HG03575 (cell line): ENCODE measurements around the gene TNNI2.
"Not testable (repeated sequence)": the region's sequence is repeated elsewhere in the genome, so short reads cannot be mapped to it uniquely, and the experiment has no call there.

ENCODE experiments used
- ATAC-seq: cut with Tn5 transposase; IDR thresholded peaks from one replicate; pipeline ENCODE4 v1.9.1; 2021; ENCODE audit not compliant: unreplicated experiment, insufficient number of reproducible peaks, low FRiP score; ENCODE audit errors: extremely low read depth

Gene TNNI2

GRCh38 chr11:1838426-1839144 is at the start of gene TNNI2:
Gene TNNI2, plus strand, starts transcription at chr11:1838981. Its CDS starts 716 bp downstream, at chr11:1839697.
- ATAC-seq: no peak

- no peak for ATAC-seq
Observed at GRCh38 chr11:1791912-1792311, 46.9 kb upstream of the TNNI2 start.

GRCh38 chr11:1792461-1792860 is 46.3 kb upstream of the TNNI2 start:
- no peak for ATAC-seq

GRCh38 chr11:1793081-1793480 is 45.7 kb upstream of the TNNI2 start:
- ATAC-seq: no peak

- ATAC-seq: no peak
Observed at GRCh38 chr11:1796413-1797011, 42.3 kb upstream of the TNNI2 start.

- ATAC-seq: no peak
Observed at GRCh38 chr11:1797391-1798125, 41.2 kb upstream of the TNNI2 start.

- ATAC-seq: no peak
Observed at GRCh38 chr11:1803246-1803645, 35.5 kb upstream of the TNNI2 start.

GRCh38 chr11:1803835-1804519 is 34.8 kb upstream of the TNNI2 start:
- ATAC-seq: not testable (repeated sequence)

GRCh38 chr11:1805525-1805924 is 33.3 kb upstream of the TNNI2 start:
- no peak for ATAC-seq

- no peak for ATAC-seq
Observed at GRCh38 chr11:1807264-1807995, 31.4 kb upstream of the TNNI2 start.

GRCh38 chr11:1810761-1811160 is 28.0 kb upstream of the TNNI2 start:
- no peak for ATAC-seq

- no peak for ATAC-seq
Observed at GRCh38 chr11:1812274-1812673, 26.5 kb upstream of the TNNI2 start.

GRCh38 chr11:1812801-1813200 is 26.0 kb upstream of the TNNI2 start:
- ATAC-seq: no peak

GRCh38 chr11:1813356-1813755 is 25.4 kb upstream of the TNNI2 start:
- not testable (repeated sequence) for ATAC-seq

GRCh38 chr11:1814691-1815090 is 24.1 kb upstream of the TNNI2 start:
- no peak for ATAC-seq

GRCh38 chr11:1815311-1815710 is 23.5 kb upstream of the TNNI2 start:
- no peak for ATAC-seq

GRCh38 chr11:1815751-1816150 is 23.0 kb upstream of the TNNI2 start:
- ATAC-seq: no peak

- ATAC-seq: no peak
Observed at GRCh38 chr11:1817000-1817399, 21.8 kb upstream of the TNNI2 start.

- ATAC-seq: no peak
Observed at GRCh38 chr11:1817511-1817910, 21.3 kb upstream of the TNNI2 start.
